Measurements from ENCODE around the gene WDR93.
A peak's percentile ranks its signal among the peaks of the same experiment; 100 is the strongest.
"Not testable (repeated sequence)": the region's sequence is repeated elsewhere in the genome, so short reads cannot be mapped to it uniquely, and the experiment has no call there.

WDR93 gene

DNA sequence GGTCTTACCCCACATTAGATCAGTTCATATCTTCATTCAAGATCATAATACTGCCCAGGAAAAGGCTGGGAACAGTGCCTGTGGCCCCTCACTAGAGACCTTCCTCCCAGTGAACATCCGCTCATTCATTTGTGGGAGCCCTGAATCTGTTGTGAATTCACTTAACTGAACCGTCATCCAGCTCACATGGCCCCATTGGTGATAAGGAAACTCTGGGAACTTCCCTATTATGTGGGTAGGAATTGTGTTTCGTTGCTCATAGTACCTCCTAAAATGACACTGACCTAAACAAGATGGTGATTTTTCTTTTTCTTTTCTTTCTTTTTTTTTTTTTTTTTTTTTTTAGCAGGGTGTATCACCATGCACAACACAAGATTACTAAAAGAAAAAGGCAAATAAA is 78.8 kb downstream of the WDR93 start:
- no peak for DNase-seq (ENCODE audit: low read depth in 2 of 2)

DNA sequence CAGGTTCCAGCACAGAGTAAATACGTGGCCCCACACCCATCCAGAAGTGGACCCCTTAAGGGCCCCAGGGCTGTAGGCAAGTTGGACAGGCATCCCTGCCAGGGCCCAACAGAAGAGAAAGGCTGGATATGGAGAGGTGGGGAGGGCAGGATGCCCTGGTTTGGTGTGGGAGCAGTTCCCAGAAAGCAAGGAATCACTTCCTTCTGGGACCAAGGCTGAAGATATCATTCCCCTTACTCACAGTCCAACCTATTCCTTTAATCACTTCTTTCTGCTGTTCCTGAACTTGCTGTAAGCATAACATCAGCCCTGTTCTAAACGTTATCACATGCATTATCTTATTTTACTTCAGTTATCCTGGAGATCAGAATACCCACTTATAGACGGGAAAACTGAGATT is 79.4 kb downstream of the WDR93 start:
- DNase-seq (ENCODE audit: low read depth in 2 of 2) = no peak

DNA sequence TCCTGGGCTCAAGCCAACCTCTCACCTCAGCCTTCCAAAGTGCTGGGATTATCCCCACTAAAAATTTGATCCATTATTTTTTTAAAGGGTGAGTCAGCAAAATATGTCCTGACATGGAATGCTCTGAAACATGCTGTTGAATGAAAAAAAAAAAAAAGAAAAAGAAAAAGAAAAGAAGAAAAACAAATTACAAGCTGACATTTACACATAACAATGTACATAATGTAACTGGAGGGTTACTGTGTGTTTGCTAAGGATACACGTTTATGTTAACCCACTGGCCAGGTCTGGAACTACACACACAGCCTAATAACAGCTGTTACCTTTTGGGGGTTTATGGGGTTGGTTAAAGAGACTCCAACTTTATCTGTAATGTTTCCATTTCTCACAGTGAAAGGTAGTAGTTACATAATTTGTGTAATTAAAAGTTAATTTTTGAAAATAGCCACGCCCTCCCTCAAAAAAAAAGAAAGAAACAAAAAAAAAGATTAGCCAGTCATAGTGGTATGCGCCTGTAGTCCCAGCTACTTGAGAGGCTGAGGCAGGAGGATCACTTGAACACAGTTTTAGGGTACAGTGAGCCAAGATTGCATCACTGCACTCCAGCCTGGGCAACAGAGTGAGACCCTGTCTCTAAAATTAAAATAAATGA is 82.4 kb downstream of the WDR93 start:
- DNase-seq (ENCODE audit: low read depth in 2 of 2) = no peak

- DNase-seq (ENCODE audit: low read depth in 2 of 2) = no peak
Measured at GRCh38 chr15:89774492-89774891, 83.9 kb downstream of the WDR93 start.

DNA sequence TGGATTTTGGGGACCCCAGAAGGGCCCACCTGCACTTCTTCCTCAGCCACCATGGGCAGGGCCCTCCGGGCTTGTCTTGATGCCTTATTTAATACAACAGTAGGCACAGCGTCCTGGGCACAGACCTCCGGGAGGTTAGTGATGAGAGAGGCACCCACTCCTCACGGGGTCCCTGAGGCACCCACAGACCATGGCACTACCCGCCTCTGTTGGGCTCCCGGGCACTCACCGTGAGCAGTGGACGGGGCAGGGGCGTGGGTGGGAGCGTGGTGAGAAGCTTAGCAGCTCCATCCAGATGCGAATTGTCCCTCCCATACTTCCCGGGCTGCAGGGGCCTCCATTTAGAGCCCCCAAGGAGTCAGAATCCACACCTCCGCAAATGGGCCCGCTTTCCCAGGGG is 85.2 kb downstream of the WDR93 start:
- no peak for DNase-seq (ENCODE audit: low read depth in 2 of 2)

- DNase-seq (ENCODE audit: low read depth in 2 of 2) = peak; percentile 16 to 35
Measured at GRCh38 chr15:89776274-89777072, 85.9 kb downstream of the WDR93 start, which contains the start of gene MESP2. Gene MESP2, plus strand, starts transcription at chr15:89776332. Its CDS starts 26 bp downstream, at chr15:89776358.

GRCh38 chr15:89777073-89777751 is 86.6 kb downstream of the WDR93 start:
- DNase-seq (ENCODE audit: low read depth in 2 of 2) = no peak

DNA sequence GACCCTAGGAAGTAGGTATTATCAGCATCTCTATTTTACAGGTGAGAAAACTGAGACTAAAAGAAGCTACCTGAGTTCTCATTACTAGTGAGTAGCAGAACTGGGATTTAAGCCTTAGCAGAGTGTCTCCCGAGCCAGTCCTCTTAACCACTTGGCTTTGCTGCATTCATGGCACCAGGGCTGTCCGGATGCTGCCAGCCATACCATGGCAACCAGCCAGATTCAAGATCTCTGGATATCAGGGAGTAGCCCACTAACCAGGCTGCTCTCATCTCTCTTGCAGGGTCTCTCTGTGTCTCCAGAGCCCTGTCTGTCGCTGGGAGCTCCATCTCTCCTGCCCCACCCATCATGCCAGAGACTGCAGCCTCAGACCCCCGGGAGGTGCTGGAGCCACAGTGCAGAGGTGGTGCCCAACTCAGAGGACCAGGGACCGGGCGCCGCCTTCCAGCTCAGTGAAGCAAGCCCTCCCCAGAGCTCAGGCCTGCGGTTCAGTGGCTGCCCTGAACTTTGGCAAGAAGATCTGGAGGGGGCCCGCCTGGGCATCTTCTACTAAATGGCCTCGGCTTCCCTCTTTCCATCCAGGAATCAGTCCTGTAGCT is 87.3 kb downstream of the WDR93 start:
- DNase-seq (ENCODE audit: low read depth in 2 of 2) = no peak

GRCh38 chr15:89778861-89779260 is 88.2 kb downstream of the WDR93 start:
- DNase-seq (ENCODE audit: low read depth in 2 of 2) = no peak

DNA sequence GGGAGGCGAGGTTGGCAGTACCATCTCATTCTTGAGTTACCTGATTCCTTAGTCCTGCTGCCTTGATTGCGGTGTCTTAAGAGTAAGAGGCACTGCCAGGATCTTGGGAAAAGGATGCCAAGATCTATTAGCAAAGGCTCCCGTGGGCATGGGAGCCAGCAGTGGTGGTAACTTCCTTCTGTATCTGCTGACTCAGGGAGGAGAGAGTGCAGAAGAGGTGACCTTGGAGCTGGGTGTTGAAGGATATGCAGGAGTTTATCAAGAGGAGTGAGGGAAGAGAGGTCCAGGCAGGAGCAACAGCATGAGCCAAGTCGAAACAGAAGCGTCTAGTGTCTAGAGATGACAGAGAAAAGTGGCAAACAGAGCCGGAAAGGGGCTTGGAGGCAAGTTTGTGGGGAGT is 90.0 kb downstream of the WDR93 start:
- DNase-seq (ENCODE audit: low read depth in 2 of 2) = no peak

- DNase-seq (ENCODE audit: low read depth in 2 of 2) = peak in 1 of 2 experiments; percentile 18
Measured at GRCh38 chr15:89781055-89781454, 90.4 kb downstream of the WDR93 start.

DNA sequence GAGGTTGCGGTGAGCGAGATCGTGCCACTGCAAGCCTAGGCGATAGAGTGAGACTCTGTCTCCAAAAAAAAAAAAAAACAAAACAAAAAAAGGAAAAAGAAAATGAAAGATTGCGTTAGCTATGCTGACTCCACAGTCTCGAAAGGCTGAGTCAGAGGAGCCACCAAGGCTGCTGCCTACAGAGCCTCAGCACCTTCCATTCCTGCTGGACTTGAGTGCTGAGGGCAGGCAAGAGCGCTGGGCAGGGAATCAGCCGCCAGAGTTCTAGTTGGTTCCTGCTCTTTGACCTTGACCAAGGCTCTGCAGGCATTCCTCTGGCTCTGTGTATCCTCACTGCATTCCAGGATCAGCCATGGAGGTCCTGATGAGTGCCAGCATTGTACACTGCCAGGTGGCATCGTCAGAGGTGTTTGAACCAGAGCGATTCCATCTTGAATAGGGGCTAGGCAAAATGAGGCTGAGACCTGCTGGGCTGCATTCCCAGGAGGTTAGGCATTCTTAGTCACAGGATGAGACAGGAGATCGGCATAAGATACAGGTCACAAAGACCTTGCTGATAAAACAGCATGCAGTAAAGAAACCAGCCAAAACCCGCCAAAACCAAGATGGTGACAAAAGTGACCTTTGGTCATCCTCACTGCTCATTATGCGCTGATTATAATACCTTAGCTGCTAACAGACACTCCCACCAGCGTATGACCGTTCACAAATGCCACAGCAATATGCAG is 91.4 kb downstream of the WDR93 start:
- no peak for DNase-seq (ENCODE audit: low read depth in 2 of 2)

DNA sequence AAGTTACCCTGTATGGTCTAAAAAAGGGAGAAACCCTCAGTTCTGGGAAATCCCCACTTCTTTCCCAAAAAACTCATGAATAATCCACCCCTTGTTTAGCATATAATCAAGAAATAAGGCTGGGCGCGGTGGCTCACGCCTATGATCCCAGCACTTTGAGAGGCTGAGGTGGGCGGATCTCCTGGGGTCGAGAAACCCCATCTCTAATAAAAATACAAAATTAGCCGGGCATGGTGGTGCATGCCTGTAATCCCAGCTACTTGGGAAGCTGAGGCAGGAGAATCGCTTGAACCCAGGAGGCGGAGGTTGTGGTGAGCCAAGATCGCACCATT is 92.0 kb downstream of the WDR93 start:
- not testable (repeated sequence) for DNase-seq (ENCODE audit: low read depth in 2 of 2)

GRCh38 chr15:89783111-89783860 is 92.7 kb downstream of the WDR93 start:
- no peak for DNase-seq (ENCODE audit: low read depth in 2 of 2)

DNA sequence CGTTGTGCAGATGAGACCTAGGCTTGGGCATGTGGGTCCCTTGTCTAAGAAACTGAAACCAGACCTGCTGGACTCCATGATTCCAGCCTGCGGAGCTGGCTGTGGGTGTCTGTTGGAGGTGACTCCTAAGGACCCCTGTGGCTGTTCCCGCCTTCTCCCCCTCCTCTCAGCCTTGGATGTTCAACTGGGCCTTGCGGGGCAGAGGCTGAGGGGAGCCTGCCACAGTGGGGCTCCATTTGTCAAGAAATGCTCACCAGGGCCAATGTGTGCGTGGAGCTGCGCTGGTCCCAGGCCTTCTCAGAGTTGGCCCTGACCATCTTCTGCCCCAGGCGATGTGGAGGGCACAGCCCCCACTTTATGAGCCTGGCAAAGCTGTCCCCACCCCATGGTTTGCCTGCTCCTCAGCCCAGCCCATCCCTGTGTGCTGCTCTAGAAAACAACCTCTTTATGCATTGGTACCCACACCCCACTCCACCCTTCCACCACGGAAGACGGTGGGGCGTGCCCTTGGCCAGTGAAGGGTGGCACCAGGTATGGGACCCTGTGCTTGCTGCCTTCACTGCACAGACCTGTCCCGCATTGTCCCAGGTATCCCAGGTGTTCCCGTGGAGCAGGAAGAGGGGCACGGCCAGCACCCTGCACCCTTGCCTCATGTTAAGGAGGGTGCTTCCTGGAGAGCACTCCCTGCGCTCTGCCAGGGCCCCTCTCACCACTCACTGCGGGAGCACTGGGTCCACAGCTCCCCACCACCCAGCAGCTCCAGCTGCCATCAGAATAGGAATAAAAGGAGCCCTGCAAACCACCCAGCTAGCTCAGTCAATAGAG is 93.5 kb downstream of the WDR93 start:
- no peak for DNase-seq (ENCODE audit: low read depth in 2 of 2)

GRCh38 chr15:89784686-89784960 is 94.0 kb downstream of the WDR93 start:
- no peak for DNase-seq (ENCODE audit: low read depth in 2 of 2)

GRCh38 chr15:89785064-89785773 is 94.6 kb downstream of the WDR93 start:
- DNase-seq (ENCODE audit: low read depth in 2 of 2) = no peak

GRCh38 chr15:89785774-89786140 is 95.1 kb downstream of the WDR93 start:
- DNase-seq (ENCODE audit: low read depth in 2 of 2) = no peak

DNA sequence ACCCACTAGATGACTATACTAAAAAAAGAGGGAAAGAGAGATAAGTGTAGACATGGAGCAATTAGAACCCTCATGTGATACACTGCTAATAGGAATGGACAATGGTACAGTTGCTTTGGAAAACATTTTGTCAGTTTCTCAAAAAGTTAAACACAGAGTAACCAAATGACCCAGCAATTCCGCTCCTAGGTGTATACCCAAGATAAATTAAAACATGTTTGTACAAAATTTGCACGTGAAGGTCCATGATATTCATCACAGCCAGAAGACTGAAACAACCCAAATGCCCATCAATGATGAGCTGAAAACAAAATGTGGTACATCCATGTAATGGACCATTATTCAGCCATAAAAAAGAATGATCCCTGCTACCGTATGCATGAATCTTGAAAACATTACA is 97.3 kb downstream of the WDR93 start:
- no peak for DNase-seq (ENCODE audit: low read depth in 2 of 2)

- not testable (repeated sequence) for DNase-seq (ENCODE audit: low read depth in 2 of 2)
Measured at GRCh38 chr15:89788585-89788984, 98.0 kb downstream of the WDR93 start.
